NCI-H446 treated with DMSO at 0.1 percent for 48 hours (cell line): ENCODE results near the gene LIMS2.

ENCODE experiments used
- DNase-seq: peaks from one replicate; lab custom pipeline; 2025; lab: John Stamatoyannopoulos, UW

Gene LIMS2

GRCh38 chr2:127658641-127659407 is 16.5 kb downstream of the LIMS2 start:
- no peak for DNase-seq

GRCh38 chr2:127658146-127658545 is 17.2 kb downstream of the LIMS2 start:
- DNase-seq = no peak

- DNase-seq = no peak
Measured at GRCh38 chr2:127657232-127657595, 18.1 kb downstream of the LIMS2 start.

GRCh38 chr2:127656569-127657231 is 18.6 kb downstream of the LIMS2 start:
- DNase-seq = no peak

- no peak for DNase-seq
Measured at GRCh38 chr2:127655209-127656073, 19.9 kb downstream of the LIMS2 start.

GRCh38 chr2:127654838-127655175 is 20.5 kb downstream of the LIMS2 start:
- no peak for DNase-seq

- no peak for DNase-seq
Measured at GRCh38 chr2:127654084-127654837, 21.1 kb downstream of the LIMS2 start.

- DNase-seq = no peak
Measured at GRCh38 chr2:127653421-127654083, 21.8 kb downstream of the LIMS2 start.

- DNase-seq = no peak
Measured at GRCh38 chr2:127652786-127653357, 22.5 kb downstream of the LIMS2 start.

GRCh38 chr2:127651971-127652550 is 23.3 kb downstream of the LIMS2 start:
- DNase-seq = no peak

- no peak for DNase-seq
Measured at GRCh38 chr2:127651381-127651809, 23.9 kb downstream of the LIMS2 start.

GRCh38 chr2:127650785-127651380 is 24.4 kb downstream of the LIMS2 start:
- no peak for DNase-seq

- no peak for DNase-seq
Measured at GRCh38 chr2:127650041-127650784, 25.1 kb downstream of the LIMS2 start.

- no peak for DNase-seq
Measured at GRCh38 chr2:127649684-127650040, 25.7 kb downstream of the LIMS2 start.

GRCh38 chr2:127649100-127649611 is 26.2 kb downstream of the LIMS2 start:
- no peak for DNase-seq

GRCh38 chr2:127648321-127648720 is 27.0 kb downstream of the LIMS2 start:
- DNase-seq = no peak

GRCh38 chr2:127647242-127648190 is 27.8 kb downstream of the LIMS2 start:
- no peak for DNase-seq

GRCh38 chr2:127646487-127647241 is 28.7 kb downstream of the LIMS2 start:
- no peak for DNase-seq
